SK-N-SH (cell line): ENCODE results near the gene APBB1IP. TPM values are rescaled to one million over a fixed set of nuclear protein-coding genes. Genes with fewer than 3 reads are reported as not detected.

Experiments
- CTCF ChIA-PET: fragments of 300-600, 350-600 bp; formaldehyde crosslinking; extraction: SDS; loops from one replicate; lab custom pipeline; 2021; lab: Yijun Ruan, JAX
- POLR2A ChIA-PET: fragments of 350-600 bp; sonication (Branson Sonifier 250); formaldehyde crosslinking; extraction: SDS; loops from one replicate; lab custom pipeline; 2020; ENCODE audit warnings: antibody characterized with exemption, inconsistent platforms; lab: Yijun Ruan, JAX
- DNase-seq: peaks from one replicate; pipeline ENCODE4 v3.0.0; 2012
- H2AFZ ChIP-seq: fragments of 200-600 bp; sonication (generic); 2 replicates; pipeline ENCODE4 v1.8.1; 2016; ENCODE audit warnings: antibody characterized with exemption, mild to moderate bottlenecking, low read depth
- H3F3A ChIP-seq: fragments of 200-600 bp; sonication (generic); replicated peaks from 2 replicates; pipeline ENCODE3; 2016; ENCODE audit warnings: antibody characterized with exemption, mild to moderate bottlenecking; ENCODE audit not compliant: insufficient read depth
- H3K27ac ChIP-seq, 2 experiments: fragments of 200-500 bp in 1 of 2; fragments of 200-600 bp in 1 of 2; sonication (Bioruptor generic) in 1 of 2; sonication (generic), shearing (Covaris generic) in 1 of 2; 2 replicates each; pipeline versions ENCODE4 v1.5.1 to v1.6.1; 2014 to 2016; ENCODE audit warnings: low read depth in 2 of 2, inconsistent platforms in 1 of 2, low read length in 1 of 2, mild to moderate bottlenecking in 1 of 2, mixed read lengths in 1 of 2
- H3K27me3 ChIP-seq: fragments of 200-600 bp; sonication (generic), shearing (Covaris generic); 2 replicates; pipeline ENCODE4 v1.6.1; 2016; ENCODE audit warnings: mixed run types; ENCODE audit not compliant: insufficient read depth
- H3K36me3 ChIP-seq, 2 experiments: fragments of 200-500 bp in 1 of 2; fragments of 200-600 bp in 1 of 2; sonication (Bioruptor generic) in 1 of 2; sonication (generic) in 1 of 2; replicated peaks in 1 of 2; 2 replicates each; pipeline versions ENCODE3 to v1.5.1; 2014 to 2016; ENCODE audit warnings: low read length in 1 of 2, mild to moderate bottlenecking in 1 of 2; ENCODE audit not compliant: insufficient read depth in 2 of 2, control insufficient read depth in 1 of 2
- H3K4me1 ChIP-seq, 2 experiments: fragments of 200-500 bp in 1 of 2; fragments of 200-600 bp in 1 of 2; sonication (Bioruptor generic) in 1 of 2; sonication (generic), shearing (Covaris generic) in 1 of 2; 2 replicates each; pipeline versions ENCODE4 v1.5.1 to v1.6.1; 2014 to 2016; ENCODE audit warnings: low read depth in 1 of 2, low read length in 1 of 2, mixed run types in 1 of 2; ENCODE audit not compliant: insufficient read depth in 2 of 2, control insufficient read depth in 1 of 2
- H3K4me2 ChIP-seq: fragments of 200-600 bp; sonication (generic), shearing (Covaris generic); 2 replicates; pipeline ENCODE4 v1.6.1; 2017; ENCODE audit warnings: mixed run types
- H3K4me3 ChIP-seq, 2 experiments: fragments of 200-500 bp in 1 of 2; fragments of 200-600 bp in 1 of 2; sonication (Bioruptor generic) in 1 of 2; sonication (generic), shearing (Covaris generic) in 1 of 2; 2 replicates each; pipeline versions ENCODE4 v1.5.1 to v1.8.1; 2014 to 2016; ENCODE audit warnings: low read depth in 2 of 2, inconsistent platforms in 1 of 2, low read length in 1 of 2, mild to moderate bottlenecking in 1 of 2, mixed read lengths in 1 of 2, moderate library complexity in 1 of 2
- H3K79me2 ChIP-seq: fragments of 200-600 bp; sonication (generic); 2 replicates; pipeline ENCODE4 v1.8.1; 2017; ENCODE audit warnings: mild to moderate bottlenecking; ENCODE audit not compliant: insufficient read depth
- H3K9ac ChIP-seq: fragments of 200-600 bp; sonication (generic); 2 replicates; pipeline ENCODE4 v1.6.1; 2017; ENCODE audit warnings: mixed run types
- H3K9me2 ChIP-seq: fragments of 200-600 bp; sonication (generic); 2 replicates; pipeline ENCODE4 v1.6.1; 2017; ENCODE audit warnings: mixed run types
- H3K9me3 ChIP-seq: fragments of 200-600 bp; sonication (generic); 2 replicates; pipeline ENCODE4 v1.6.1; 2017; ENCODE audit warnings: mixed run types, mild to moderate bottlenecking, moderate library complexity
- H4K20me1 ChIP-seq: fragments of 200-600 bp; sonication (generic); 2 replicates; pipeline ENCODE4 v1.6.1; 2017; ENCODE audit warnings: mild to moderate bottlenecking, mixed run types; ENCODE audit not compliant: insufficient read depth
- CTCF ChIP-seq: fragments of 200-600 bp; sonication (generic); IDR thresholded peaks from 2 replicates; pipeline ENCODE4 v1.6.1; 2017; ENCODE audit warnings: antibody characterized with exemption, mild to moderate bottlenecking, moderate library complexity
- FOSL2 ChIP-seq: IDR thresholded peaks from 2 replicates; pipeline ENCODE4 v1.4.0; 2012; ENCODE audit warnings: low read depth, mild to moderate bottlenecking, moderate library complexity, borderline replicate concordance
- GABPA ChIP-seq: IDR thresholded peaks from 2 replicates; pipeline ENCODE4 v1.4.0; 2012; ENCODE audit warnings: low read depth, mild to moderate bottlenecking
- IRF3 ChIP-seq: fragments of 150-350 bp; IDR thresholded peaks from 2 replicates; pipeline ENCODE4 v1.6.1; 2016; ENCODE audit warnings: mild to moderate bottlenecking, low read depth, low read length
- JUND ChIP-seq: IDR thresholded peaks from 2 replicates; pipeline ENCODE4 v1.4.0; 2012
- MAX ChIP-seq: IDR thresholded peaks from 2 replicates; pipeline ENCODE4 v1.4.0; 2012; ENCODE audit warnings: low read depth
- MXI1 ChIP-seq: IDR thresholded peaks from 2 replicates; pipeline ENCODE4 v1.6.1; 2012; ENCODE audit warnings: mild to moderate bottlenecking, low read depth, low read length, improper control_type of control experiment
- POLR2AphosphoS5 ChIP-seq: IDR thresholded peaks from 2 replicates; pipeline ENCODE4 v1.6.1; 2012; ENCODE audit warnings: low read depth, low read length
- RAD21 ChIP-seq: IDR thresholded peaks from 2 replicates; pipeline ENCODE4 v1.6.1; 2012; ENCODE audit warnings: mild to moderate bottlenecking, low read length
- RCOR1 ChIP-seq: fragments of 150-350 bp; IDR thresholded peaks from 2 replicates; pipeline ENCODE4 v1.6.1; 2017; ENCODE audit warnings: antibody characterized with exemption, low read length
- REST ChIP-seq: IDR thresholded peaks from 2 replicates; pipeline ENCODE4 v1.6.1; 2012; ENCODE audit warnings: mild to moderate bottlenecking, low read depth, low read length, moderate library complexity
- RFX5 ChIP-seq: IDR thresholded peaks from 2 replicates; pipeline ENCODE4 v1.6.1; 2012; ENCODE audit warnings: mild to moderate bottlenecking, improper control_type of control experiment, low read length
- TEAD4 ChIP-seq: IDR thresholded peaks from 2 replicates; pipeline ENCODE4 v1.4.0; 2012; ENCODE audit warnings: mild to moderate bottlenecking, borderline replicate concordance; ENCODE audit not compliant: insufficient read depth
- USF2 ChIP-seq: fragments of 150-350 bp; IDR thresholded peaks from 2 replicates; pipeline ENCODE4 v1.6.1; 2017; ENCODE audit warnings: antibody characterized with exemption, low read length, low read depth, borderline replicate concordance
- WGBS: methylation state at CpG from one replicate; pipeline ENCODE4 v1.1.6; 2017; ENCODE audit warnings: low lambda C conversion rate; 5-methylcytosine and 5-hydroxymethylcytosine counted together
- polyA plus RNA-seq, 3 experiments: library from polyadenylated mRNA; depleted of rRNA; stranded (reverse); fragments of >200 nt; gene quantifications; 2 replicates each; pipeline ENCODE4 v1.2.3, GENCODE V29; 2012

APBB1IP gene
- polyA plus RNA-seq, 1 of the 3 experiments (the other 2 are of a cell fraction) = not detected

GRCh38 chr10:26413375-26413774, 24.8 kb upstream of the APBB1IP start:
- Histone ChIP-seq H3K9ac (no peak overlapping the region), H3K36me3 (no peaks in the 10 kb centered on the region), H3K27me3 (no peaks in the 10 kb centered on the region), H3K79me2 (no peaks in the 10 kb centered on the region), H3K4me2 (no peak overlapping the region), H3K4me1 (no peaks in the 10 kb centered on the region), H3F3A (no peaks in the 10 kb centered on the region), H3K4me3 (no peak overlapping the region), H3K9me3 (no peaks in the 10 kb centered on the region), H2AFZ (no peak overlapping the region), H3K27ac (no peak overlapping the region), H3K9me2 (no peaks in the 10 kb centered on the region), H4K20me1 (no peaks in the 10 kb centered on the region)
- 0% methylated on average over 2 of the region's 2 CpGs for WGBS
- ChIA-PET CTCF (no interaction called here), POLR2A (no interaction called here)
- DNase-seq = no peak
- no peak for TF ChIP-seq CTCF
- no peak for TF ChIP-seq TEAD4
- no peak for TF ChIP-seq POLR2AphosphoS5
- TF ChIP-seq IRF3 = no peak
- TF ChIP-seq RFX5 = no peak
- TF ChIP-seq FOSL2 = no peak
- no peak for TF ChIP-seq JUND
- no peak for TF ChIP-seq REST
- TF ChIP-seq RAD21 = no peak
- TF ChIP-seq MXI1 = no peak
- no peak for TF ChIP-seq USF2
- TF ChIP-seq RCOR1 = no peak
- no peak for TF ChIP-seq MAX
- no peak for TF ChIP-seq GABPA
